Measurements from ENCODE around the gene UBR3.
"Not testable (repeated sequence)": the region's sequence is repeated elsewhere in the genome, so short reads cannot be mapped to it uniquely, and the experiment has no call there.

- not testable (repeated sequence) for TF ChIP-seq POLR2A, CTCF (IDR thresholded peaks at IDR 0.05)
These were observed 39.0 kb downstream of the UBR3 start for GRCh38 chr2:169866230-169866629.
